H1 (cell line): ENCODE measurements around the gene TRAPPC12.

Experiments
- CHD2 ChIP-seq: IDR thresholded peaks from 2 replicates; pipeline ENCODE4 v1.6.1; 2012; ENCODE audit warnings: low read length, improper control_type of control experiment
- CTCF ChIP-seq, 3 experiments: IDR thresholded peaks; 1 replicate in 2 of 3; 2 replicates in 1 of 3; pipeline versions ENCODE4 v1.5.1 to v1.6.1; 2011; ENCODE audit warnings: low read length in 3 of 3, mild to moderate bottlenecking in 3 of 3, inconsistent platforms in 2 of 3, low read depth in 1 of 3, moderate library complexity in 1 of 3; ENCODE audit not compliant: insufficient read depth in 1 of 3; ENCODE audit errors: control extremely low read depth in 1 of 3
- EGR1 ChIP-seq: IDR thresholded peaks from 2 replicates; pipeline ENCODE4 v1.6.1; 2011; ENCODE audit warnings: low read depth, low read length, borderline replicate concordance
- JUND ChIP-seq: IDR thresholded peaks from 2 replicates; pipeline ENCODE4 v1.6.1; 2011; ENCODE audit warnings: mild to moderate bottlenecking, improper control_type of control experiment, low read length
- POLR2AphosphoS5 ChIP-seq: IDR thresholded peaks from 2 replicates; pipeline ENCODE4 v1.6.1; 2011; ENCODE audit warnings: low read depth, low read length
- RXRA ChIP-seq: IDR thresholded peaks from 2 replicates; pipeline ENCODE4 v1.6.1; 2011; ENCODE audit warnings: low read depth, mild to moderate bottlenecking, low read length, moderate library complexity; ENCODE audit not compliant: insufficient read depth
- SP1 ChIP-seq: IDR thresholded peaks from 2 replicates; pipeline ENCODE4 v1.6.1; 2011; ENCODE audit warnings: low read depth, low read length

GRCh38 chr2:3465328-3465727, 85.8 kb downstream of the TRAPPC12 start:
- TF ChIP-seq POLR2AphosphoS5 (no peak), JUND (no peak), CTCF (IDR thresholded peaks at IDR 0.05; ENCODE audit: control extremely low read depth in 1 of 3, insufficient read depth in 1 of 3, low read depth in 1 of 3, low read length in 3 of 3) (no peak), EGR1 (no peak), RXRA (no peak), CHD2 (no peak), SP1 (no peak)
